Stimulated activated naive B cell treated with anti-CD40 and anti-IgM and Interleukin-4, amounts not matched to agents 10 μg/mL and 1 μg/mL and 100 μg/mL, for 72 hours (primary cell): ENCODE results near the gene PITPNC1.
"Not testable (repeated sequence)": the region's sequence is repeated elsewhere in the genome, so short reads cannot be mapped to it uniquely, and the experiment has no call there.

Source experiments
- ATAC-seq, 2 donors: fragments of 150-1000 bp; cut with Tn5 transposase; replicated peaks; 2 replicates each; pipeline ENCODE4 v1.10.0; 2021; ENCODE audit warnings: moderate library complexity in 1 of 2
- DNase-seq: peaks from one replicate; pipeline ENCODE4 v3.0.0; 2021
- H3K27ac Mint-ChIP-seq: one replicate; pipeline ENCODE4 v1.8.0; 2022; ENCODE audit warnings: mild to moderate bottlenecking, mixed read lengths
- H3K27me3 Mint-ChIP-seq, 2 donors: one replicate each; pipeline ENCODE4 v1.8.0; 2022; ENCODE audit warnings: mixed read lengths in 2 of 2
- H3K36me3 Mint-ChIP-seq, 2 donors: one replicate each; pipeline ENCODE4 v1.8.0; 2022; ENCODE audit warnings: mixed read lengths in 2 of 2, mild to moderate bottlenecking in 1 of 2
- H3K4me1 Mint-ChIP-seq, 2 donors: one replicate each; pipeline ENCODE4 v1.8.0; 2022; ENCODE audit warnings: mixed read lengths in 2 of 2, mild to moderate bottlenecking in 1 of 2
- H3K4me3 Mint-ChIP-seq, 2 donors: one replicate each; pipeline ENCODE4 v1.8.0; 2022; ENCODE audit warnings: mild to moderate bottlenecking in 2 of 2, mixed read lengths in 2 of 2, moderate library complexity in 1 of 2
- H3K9me3 Mint-ChIP-seq, 2 donors: one replicate each; pipeline ENCODE4 v1.8.0; 2022; ENCODE audit warnings: mixed read lengths in 2 of 2, mild to moderate bottlenecking in 1 of 2

The PITPNC1 gene

GRCh38 chr17:67576471-67577115 is 199.5 kb downstream of the PITPNC1 start:
- no peak for DNase-seq

GRCh38 chr17:67577429-67578141 is 200.5 kb downstream of the PITPNC1 start:
- ATAC-seq (no peak), DNase-seq (no peak)
- H3K9me3 Mint-ChIP-seq, result peaks cover 0 to 1% of the 10 kb centered on the region in 2 donors
- H3K27ac Mint-ChIP-seq, result peak overlapping the region; percentile 96
- H3K4me1 Mint-ChIP-seq, result peaks cover 27 to 45% of the 10 kb centered on the region in 2 donors
- peaks cover 7 to 14% of the 10 kb centered on the region in 2 donors for H3K36me3 Mint-ChIP-seq
- H3K4me3 Mint-ChIP-seq, result no peak overlapping the region
- no peaks in the 10 kb centered on the region for H3K27me3 Mint-ChIP-seq

More at GRCh38 chr17:67576471-67577115, 199.5 kb downstream of the PITPNC1 start:
- Mint-ChIP-seq H3K27me3 (no peaks in the 10 kb centered on the region), H3K36me3 (peaks cover 6 to 12% of the 10 kb centered on the region in 2 donors), H3K4me3 (no peak overlapping the region), H3K4me1 (peaks cover 29 to 47% of the 10 kb centered on the region in 2 donors), H3K27ac (no peak overlapping the region), H3K9me3 (peaks cover 0 to 1% of the 10 kb centered on the region in 2 donors)
- no peak for ATAC-seq

GRCh38 chr17:67578142-67578457 is 201.0 kb downstream of the PITPNC1 start:
- Mint-ChIP-seq H3K27me3 (no peaks in the 10 kb centered on the region), H3K27ac (peak overlapping the region; percentile 96), H3K4me1 (peaks cover 24 to 40% of the 10 kb centered on the region in 2 donors), H3K9me3 (peaks cover 0 to 1% of the 10 kb centered on the region in 2 donors), H3K4me3 (peak overlapping the region in 1 of 2 donors; percentile 28), H3K36me3 (peaks cover 7 to 10% of the 10 kb centered on the region in 2 donors)
- no peak for DNase-seq
- ATAC-seq, result peak; percentile 43 to 50

GRCh38 chr17:67578679-67579405 is 201.8 kb downstream of the PITPNC1 start:
- H3K4me3 Mint-ChIP-seq, result peak overlapping the region in 1 of 2 donors; percentile 28
- not testable (repeated sequence) for H3K27me3 Mint-ChIP-seq, H3K9me3 Mint-ChIP-seq, H3K36me3 Mint-ChIP-seq
- peaks cover 22 to 34% of the 10 kb centered on the region in 2 donors for H3K4me1 Mint-ChIP-seq
- H3K27ac Mint-ChIP-seq, result peak overlapping the region; percentile 96
- ATAC-seq, result peak; percentile 49 to 66
- peak; percentile 24 for DNase-seq

GRCh38 chr17:67582673-67583081 is 205.6 kb downstream of the PITPNC1 start:
- Mint-ChIP-seq H3K4me3 (no peak overlapping the region), H3K4me1 (peaks cover 14 to 24% of the 10 kb centered on the region in 2 donors), H3K27me3 (no peaks in the 10 kb centered on the region), H3K9me3 (peaks cover 5 to 7% of the 10 kb centered on the region in 2 donors), H3K27ac (no peak overlapping the region), H3K36me3 (peaks cover 19 to 30% of the 10 kb centered on the region in 2 donors)
- DNase-seq, result no peak
- no peak for ATAC-seq

GRCh38 chr17:67585077-67585602 is 208.1 kb downstream of the PITPNC1 start:
- Mint-ChIP-seq H3K4me3 (no peak overlapping the region), H3K27me3 (no peaks in the 10 kb centered on the region), H3K4me1 (peaks cover 5 to 7% of the 10 kb centered on the region in 2 donors), H3K27ac (peak overlapping the region; percentile 37), H3K36me3 (peaks cover 15 to 26% of the 10 kb centered on the region in 2 donors), H3K9me3 (peaks cover 5 to 6% of the 10 kb centered on the region in 2 donors)
- DNase-seq (no peak), ATAC-seq (no peak)

- H3K27ac Mint-ChIP-seq, result no peak overlapping the region
- peaks cover 5 to 7% of the 10 kb centered on the region in 2 donors for H3K4me1 Mint-ChIP-seq
- no peaks in the 10 kb centered on the region for H3K27me3 Mint-ChIP-seq
- H3K36me3 Mint-ChIP-seq, result peaks cover 12 to 23% of the 10 kb centered on the region in 2 donors
- no peak overlapping the region for H3K4me3 Mint-ChIP-seq
- DNase-seq, result no peak
- no peak for ATAC-seq
- peaks cover 5 to 6% of the 10 kb centered on the region in 2 donors for H3K9me3 Mint-ChIP-seq
Observed at GRCh38 chr17:67588326-67588725, 211.2 kb downstream of the PITPNC1 start.

GRCh38 chr17:67594115-67594880 is 217.2 kb downstream of the PITPNC1 start:
- no peaks in the 10 kb centered on the region for H3K27me3 Mint-ChIP-seq

GRCh38 chr17:67600408-67600807 is 223.3 kb downstream of the PITPNC1 start:
- Mint-ChIP-seq H3K4me1 (peaks cover 4 to 7% of the 10 kb centered on the region in 2 donors), H3K27me3 (no peaks in the 10 kb centered on the region), H3K9me3 (peaks cover 7 to 8% of the 10 kb centered on the region in 2 donors), H3K4me3 (no peak overlapping the region), H3K36me3 (peaks cover 3 to 12% of the 10 kb centered on the region in 2 donors), H3K27ac (no peak overlapping the region)
- DNase-seq (no peak), ATAC-seq (no peak)

More at GRCh38 chr17:67594115-67594880, 217.2 kb downstream of the PITPNC1 start:
- H3K27ac Mint-ChIP-seq, result peak overlapping the region; percentile 31
- peaks cover 9 to 21% of the 10 kb centered on the region in 2 donors for H3K4me1 Mint-ChIP-seq
- H3K36me3 Mint-ChIP-seq, result peaks cover 0 to 3% of the 10 kb centered on the region in 2 donors
- ATAC-seq (peak; percentile 95 to 96), DNase-seq (no peak)
- no peak overlapping the region for H3K4me3 Mint-ChIP-seq
- peaks cover 0 to 3% of the 10 kb centered on the region in 2 donors for H3K9me3 Mint-ChIP-seq

- H3K4me3 Mint-ChIP-seq, result no peak overlapping the region
- peaks cover 0 to 4% of the 10 kb centered on the region in 2 donors for H3K4me1 Mint-ChIP-seq
- H3K27me3 Mint-ChIP-seq, result no peaks in the 10 kb centered on the region
- no peak for ATAC-seq
- DNase-seq, result no peak
- peaks cover 7 to 8% of the 10 kb centered on the region in 2 donors for H3K9me3 Mint-ChIP-seq
- H3K36me3 Mint-ChIP-seq, result peaks cover 3 to 12% of the 10 kb centered on the region in 2 donors
- H3K27ac Mint-ChIP-seq, result peak overlapping the region; percentile 9
Observed at GRCh38 chr17:67601897-67602296, 224.8 kb downstream of the PITPNC1 start.

- DNase-seq (no peak), ATAC-seq (no peak)
- no peak overlapping the region for H3K4me3 Mint-ChIP-seq
Observed at GRCh38 chr17:67602444-67602843, 225.4 kb downstream of the PITPNC1 start.

GRCh38 chr17:67602974-67603373 is 225.9 kb downstream of the PITPNC1 start:
- H3K36me3 Mint-ChIP-seq, result peaks cover 3 to 12% of the 10 kb centered on the region in 2 donors
- H3K4me3 Mint-ChIP-seq, result no peak overlapping the region
- peak overlapping the region; percentile 53 for H3K27ac Mint-ChIP-seq
- DNase-seq (peak; percentile 12), ATAC-seq (peak; percentile 67 to 74)
- H3K9me3 Mint-ChIP-seq, result peaks cover 7 to 8% of the 10 kb centered on the region in 2 donors
- no peaks in the 10 kb centered on the region for H3K27me3 Mint-ChIP-seq
- H3K4me1 Mint-ChIP-seq, result peaks cover 0 to 4% of the 10 kb centered on the region in 2 donors

More at GRCh38 chr17:67602444-67602843, 225.4 kb downstream of the PITPNC1 start:
- H3K27me3 Mint-ChIP-seq, result no peaks in the 10 kb centered on the region
- peaks cover 7 to 8% of the 10 kb centered on the region in 2 donors for H3K9me3 Mint-ChIP-seq
- peaks cover 0 to 4% of the 10 kb centered on the region in 2 donors for H3K4me1 Mint-ChIP-seq
- H3K27ac Mint-ChIP-seq, result no peak overlapping the region
- H3K36me3 Mint-ChIP-seq, result peaks cover 3 to 12% of the 10 kb centered on the region in 2 donors

GRCh38 chr17:67605256-67605912 is 228.3 kb downstream of the PITPNC1 start:
- H3K27ac Mint-ChIP-seq, result no peak overlapping the region
- peaks cover 0 to 8% of the 10 kb centered on the region in 2 donors for H3K36me3 Mint-ChIP-seq
- no peaks in the 10 kb centered on the region for H3K27me3 Mint-ChIP-seq
- H3K4me3 Mint-ChIP-seq, result no peak overlapping the region
- peaks cover 0 to 4% of the 10 kb centered on the region in 2 donors for H3K4me1 Mint-ChIP-seq
- H3K9me3 Mint-ChIP-seq, result peaks cover 0 to 2% of the 10 kb centered on the region in 2 donors
- ATAC-seq (no peak), DNase-seq (no peak)
